SK-N-SH treated with all-trans-retinoic acid at 6 μM for 48 hours (cell line): Measurements from ENCODE around the gene S100A16.
A peak's percentile ranks its signal among the peaks of the same experiment; 100 is the strongest.

Experiments used
- ATAC-seq: fragments of 200-7000 bp; cut with Tn5 transposase; 3 replicates; pipeline ENCODE4 v1.9.1; 2020; ENCODE audit warnings: mild to moderate bottlenecking, moderate library complexity
- ARNTL ChIP-seq: fragments of 450-650 bp; formaldehyde crosslinking; IDR thresholded peaks from 2 replicates; pipeline ENCODE4 v1.5.0; 2020; ENCODE audit warnings: low read depth, mild to moderate bottlenecking, moderate library complexity, borderline replicate concordance
- BACH2 ChIP-seq: fragments of 250-450 bp; sonication (Bioruptor Pico); IDR thresholded peaks from 2 replicates; pipeline ENCODE4 v1.9.0; 2021; ENCODE audit warnings: mild to moderate bottlenecking, borderline replicate concordance
- CREB5 ChIP-seq: fragments of 250-450 bp; sonication (Bioruptor Pico); IDR thresholded peaks from 2 replicates; pipeline ENCODE4 v1.5.1; 2020; ENCODE audit warnings: low read depth, mild to moderate bottlenecking, moderate library complexity
- CSDC2 ChIP-seq: fragments of 250-450 bp; sonication (Bioruptor Pico); IDR thresholded peaks from 2 replicates; pipeline ENCODE4 v1.5.0; 2020; ENCODE audit warnings: mild to moderate bottlenecking, moderate library complexity
- ESRRG ChIP-seq: fragments of 250-450 bp; sonication (Bioruptor Pico); IDR thresholded peaks from 2 replicates; pipeline ENCODE4 v1.6.1; 2021; ENCODE audit warnings: mild to moderate bottlenecking
- GLIS3 ChIP-seq: fragments of 250-450 bp; sonication (Bioruptor Pico); IDR thresholded peaks from 2 replicates; pipeline ENCODE4 v1.5.0; 2020; ENCODE audit warnings: mild to moderate bottlenecking, moderate library complexity
- ISL1 ChIP-seq: fragments of 250-450 bp; sonication (Bioruptor Pico); IDR thresholded peaks from 2 replicates; pipeline ENCODE4 v2.1.2; 2022; ENCODE audit warnings: mild to moderate bottlenecking, moderate library complexity
- OSR1 ChIP-seq: fragments of 250-450 bp; sonication (Bioruptor Pico); IDR thresholded peaks from 2 replicates; pipeline ENCODE4 v1.8.0; 2022; ENCODE audit warnings: moderate library complexity, mild to moderate bottlenecking, inconsistent platforms
- PATZ1 ChIP-seq: fragments of 250-450 bp; sonication (Bioruptor Pico); IDR thresholded peaks from 2 replicates; pipeline ENCODE4 v1.8.0; 2020; ENCODE audit warnings: mild to moderate bottlenecking, moderate library complexity, borderline replicate concordance
- PPARA ChIP-seq: fragments of 250-450 bp; sonication (Bioruptor Pico); IDR thresholded peaks from 2 replicates; pipeline ENCODE4 v1.5.0; 2020; ENCODE audit warnings: mild to moderate bottlenecking, borderline replicate concordance
- RARB ChIP-seq: fragments of 250-450 bp; sonication (Bioruptor Pico); IDR thresholded peaks from 2 replicates; pipeline ENCODE4 v1.8.0; 2021; ENCODE audit warnings: mild to moderate bottlenecking, moderate library complexity
- TCF4 ChIP-seq: fragments of 250-450 bp; sonication (Bioruptor Pico); IDR thresholded peaks from 2 replicates; pipeline ENCODE4 v1.8.0; 2021; ENCODE audit warnings: mild to moderate bottlenecking, moderate library complexity, borderline replicate concordance
- TOX ChIP-seq: fragments of 250-450 bp; sonication (Bioruptor Pico); IDR thresholded peaks from 2 replicates; pipeline ENCODE4 v1.8.0; 2021; ENCODE audit warnings: mild to moderate bottlenecking, moderate library complexity, borderline replicate concordance
- TSHZ2 ChIP-seq: fragments of 250-450 bp; sonication (Bioruptor Pico); IDR thresholded peaks from 2 replicates; pipeline ENCODE4 v1.5.0; 2020; ENCODE audit warnings: mild to moderate bottlenecking, moderate library complexity
- ZFP3 ChIP-seq: fragments of 250-450 bp; sonication (Bioruptor Pico); IDR thresholded peaks from 2 replicates; pipeline ENCODE4 v1.5.0; 2020; ENCODE audit warnings: mild to moderate bottlenecking, moderate library complexity
- ZFP30 ChIP-seq: fragments of 450-650 bp; formaldehyde crosslinking; IDR thresholded peaks from 2 replicates; pipeline ENCODE4 v1.5.0; 2022; ENCODE audit warnings: mild to moderate bottlenecking, moderate library complexity
- ZNF565 ChIP-seq: fragments of 450-650 bp; formaldehyde crosslinking; conservative IDR thresholded peaks from 2 replicates; pipeline ENCODE4 v1.5.0; 2020; ENCODE audit warnings: low read depth, mild to moderate bottlenecking, moderate library complexity
- ZNF8 ChIP-seq: fragments of 450-650 bp; formaldehyde crosslinking; IDR thresholded peaks from 2 replicates; pipeline ENCODE4 v1.5.0; 2020; ENCODE audit warnings: mild to moderate bottlenecking, moderate library complexity
- TF ChIP-seq, protein P1 (sequence below): fragments of 250-450 bp; sonication (Bioruptor Pico); IDR thresholded peaks from 2 replicates; pipeline ENCODE4 v1.5.1; 2021; ENCODE audit warnings: mild to moderate bottlenecking, moderate library complexity

S100A16 gene

GRCh38 chr1:153569465-153569864 lies 43.5 kb downstream of the S100A16 start:
- TF ChIP-seq ZNF8 (CRISPR knock-in tag), result no peak
- no peak for ATAC-seq

- TF ChIP-seq BACH2 (CRISPR knock-in tag), result no peak
- TF ChIP-seq OSR1, result no peak
- TF ChIP-seq ZFP3 (CRISPR knock-in tag), result no peak
- peak; percentile 18 for ATAC-seq
Measured at GRCh38 chr1:153568367-153569099, 44.4 kb downstream of the S100A16 start.

DNA sequence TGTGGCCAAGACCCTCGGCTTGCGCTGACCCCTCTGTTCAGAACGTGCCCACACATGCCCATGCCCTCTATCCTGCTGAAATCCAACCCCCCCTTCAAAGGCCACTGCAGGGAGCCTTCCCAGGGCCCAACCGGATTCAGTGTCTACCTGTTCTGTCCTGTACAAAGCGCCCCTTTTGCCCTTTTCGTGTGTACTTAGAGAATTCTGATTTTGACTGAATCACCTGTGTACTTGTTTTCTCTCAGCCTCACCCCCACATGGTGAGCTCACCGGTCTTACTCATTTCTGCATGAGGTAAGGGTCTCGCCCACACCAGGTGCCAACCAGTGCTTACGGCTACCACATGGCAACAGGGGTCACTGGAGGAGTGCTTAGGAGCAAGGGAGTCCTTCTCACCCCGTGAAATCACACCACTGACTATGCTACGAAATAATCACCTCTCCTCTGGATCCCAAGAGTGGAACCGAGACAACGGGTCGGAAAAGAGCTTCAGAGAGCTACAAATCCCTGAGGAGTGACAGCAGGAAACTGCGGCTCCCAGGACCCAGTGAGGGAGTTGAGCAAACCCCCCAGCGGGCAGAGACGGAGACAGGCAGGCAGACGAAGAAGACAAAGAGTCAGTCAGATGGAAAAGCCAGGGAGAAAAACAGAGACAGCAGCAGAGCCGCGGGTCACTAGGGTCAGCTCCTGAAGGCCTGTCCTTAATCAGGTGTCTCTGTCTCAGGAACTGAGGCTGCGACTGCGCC lies 45.1 kb downstream of the S100A16 start:
- TF ChIP-seq RARB (CRISPR knock-in tag), result no peak
- TF ChIP-seq, protein P1, sequence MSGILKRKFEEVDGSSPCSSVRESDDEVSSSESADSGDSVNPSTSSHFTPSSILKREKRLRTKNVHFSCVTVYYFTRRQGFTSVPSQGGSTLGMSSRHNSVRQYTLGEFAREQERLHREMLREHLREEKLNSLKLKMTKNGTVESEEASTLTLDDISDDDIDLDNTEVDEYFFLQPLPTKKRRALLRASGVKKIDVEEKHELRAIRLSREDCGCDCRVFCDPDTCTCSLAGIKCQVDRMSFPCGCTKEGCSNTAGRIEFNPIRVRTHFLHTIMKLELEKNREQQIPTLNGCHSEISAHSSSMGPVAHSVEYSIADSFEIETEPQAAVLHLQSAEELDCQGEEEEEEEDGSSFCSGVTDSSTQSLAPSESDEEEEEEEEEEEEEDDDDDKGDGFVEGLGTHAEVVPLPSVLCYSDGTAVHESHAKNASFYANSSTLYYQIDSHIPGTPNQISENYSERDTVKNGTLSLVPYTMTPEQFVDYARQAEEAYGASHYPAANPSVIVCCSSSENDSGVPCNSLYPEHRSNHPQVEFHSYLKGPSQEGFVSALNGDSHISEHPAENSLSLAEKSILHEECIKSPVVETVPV, result no peak
- no peak for TF ChIP-seq PATZ1 (CRISPR knock-in tag)
- TF ChIP-seq CSDC2 (CRISPR knock-in tag), result no peak
- TF ChIP-seq BACH2 (CRISPR knock-in tag), result no peak
- TF ChIP-seq TOX (CRISPR knock-in tag), result no peak
- ATAC-seq, result no peak

- peak; percentile 89 for ATAC-seq
- TF ChIP-seq TCF4 (CRISPR knock-in tag), result no peak
- no peak for TF ChIP-seq OSR1
- TF ChIP-seq ISL1, result no peak
- no peak for TF ChIP-seq TSHZ2 (CRISPR knock-in tag)
- 0 out of 2 replicates have a peak, but pooled peaks have one; percentile 3 for TF ChIP-seq ZFP3 (CRISPR knock-in tag)
- TF ChIP-seq GLIS3 (CRISPR knock-in tag), result no peak
- no peak for TF ChIP-seq ZNF8 (CRISPR knock-in tag)
- TF ChIP-seq RARB (CRISPR knock-in tag), result no peak
- TF ChIP-seq, protein P1, result no peak
- TF ChIP-seq ARNTL, result no peak
- TF ChIP-seq ZNF565 (CRISPR knock-in tag), result no peak
- no peak for TF ChIP-seq BACH2 (CRISPR knock-in tag)
- peak; percentile 95; the same call in 1 of the 2 replicates for TF ChIP-seq PATZ1 (CRISPR knock-in tag)
- no peak for TF ChIP-seq ZFP30
- TF ChIP-seq PPARA (CRISPR knock-in tag), result no peak
- peak; percentile 69; the same call in 1 of the 2 replicates for TF ChIP-seq CSDC2 (CRISPR knock-in tag)
- no peak for TF ChIP-seq ESRRG (CRISPR knock-in tag)
- TF ChIP-seq CREB5 (CRISPR knock-in tag), result no peak
- TF ChIP-seq TOX (CRISPR knock-in tag), result peak; percentile 80; the same call in 1 of the 2 replicates
Measured at GRCh38 chr1:153566414-153567371, 46.2 kb downstream of the S100A16 start.
